ENCODE results near the gene COPB1. TPM values are rescaled to one million over a fixed set of nuclear protein-coding genes. Genes with fewer than 3 reads are reported as not detected.

The COPB1 gene
- total and polyA plus RNA-seq, 8 donors, result 31.4 to 58.0 (median 44.9) TPM

DNA sequence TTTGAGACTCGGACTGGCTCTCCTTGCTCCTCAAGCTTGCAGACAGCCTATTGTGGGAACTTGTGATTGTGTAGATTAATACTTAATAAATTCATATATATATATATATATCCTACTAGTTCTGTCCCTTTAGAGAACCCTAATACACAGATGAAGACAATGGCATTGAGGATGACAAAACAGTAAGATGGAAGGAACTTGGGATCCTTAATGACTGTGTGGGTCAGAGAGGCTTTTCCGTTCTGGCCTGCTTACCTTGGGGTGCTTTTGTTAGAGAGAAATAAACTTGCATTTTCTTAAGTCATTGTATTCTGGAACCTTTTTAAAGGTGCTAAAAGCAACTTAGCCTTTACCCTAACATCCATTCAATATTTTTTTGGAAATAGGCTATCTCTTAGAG lies 91.0 kb downstream of the COPB1 start:
- FAIRE-seq (no peak), ATAC-seq (no peak), DNase-seq (no peak)
- Histone ChIP-seq H3K36me3 (no peaks in the 10 kb centered on the region), H3K27ac (no peak overlapping the region), H3K4me3 (no peak overlapping the region), H3K4me1 (peaks cover 0 to 4% (median 0%) of the 10 kb centered on the region in 3 donors), H3K27me3 (no peaks in the 10 kb centered on the region), H3K9me3 (no peaks in the 10 kb centered on the region)
- 86 to 90% methylated on average over 2 of the region's 2 CpGs for WGBS, 2 donors
- intact Hi-C loops (cut with DNase I), result no loop called here
- TF ChIP-seq, protein P1, sequence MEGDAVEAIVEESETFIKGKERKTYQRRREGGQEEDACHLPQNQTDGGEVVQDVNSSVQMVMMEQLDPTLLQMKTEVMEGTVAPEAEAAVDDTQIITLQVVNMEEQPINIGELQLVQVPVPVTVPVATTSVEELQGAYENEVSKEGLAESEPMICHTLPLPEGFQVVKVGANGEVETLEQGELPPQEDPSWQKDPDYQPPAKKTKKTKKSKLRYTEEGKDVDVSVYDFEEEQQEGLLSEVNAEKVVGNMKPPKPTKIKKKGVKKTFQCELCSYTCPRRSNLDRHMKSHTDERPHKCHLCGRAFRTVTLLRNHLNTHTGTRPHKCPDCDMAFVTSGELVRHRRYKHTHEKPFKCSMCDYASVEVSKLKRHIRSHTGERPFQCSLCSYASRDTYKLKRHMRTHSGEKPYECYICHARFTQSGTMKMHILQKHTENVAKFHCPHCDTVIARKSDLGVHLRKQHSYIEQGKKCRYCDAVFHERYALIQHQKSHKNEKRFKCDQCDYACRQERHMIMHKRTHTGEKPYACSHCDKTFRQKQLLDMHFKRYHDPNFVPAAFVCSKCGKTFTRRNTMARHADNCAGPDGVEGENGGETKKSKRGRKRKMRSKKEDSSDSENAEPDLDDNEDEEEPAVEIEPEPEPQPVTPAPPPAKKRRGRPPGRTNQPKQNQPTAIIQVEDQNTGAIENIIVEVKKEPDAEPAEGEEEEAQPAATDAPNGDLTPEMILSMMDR (IDR thresholded peaks at IDR 0.05), result no peak

Other genes starting within 250 kb of the COPB1 start
- 10 to 100 TPM; 14.0 to 21.8 (median 15.6) TPM for gene RRAS2, start 140.6 kb downstream of the COPB1 start, total RNA-seq
- gene RRAS2, start 140.6 kb downstream of the COPB1 start, polyA plus RNA-seq, result 10 to 100 TPM in 1 of 2 donors, 1 to 10 TPM in 1; 9.0 to 10.2 TPM
- gene PSMA1, start 20.6 kb upstream of the COPB1 start, total RNA-seq, result 10 to 100 TPM; 26.7 to 66.8 (median 46.1) TPM
- 100 to 1,000 TPM in 1 of 2 donors, 10 to 100 TPM in 1; 92.2 to 115 TPM for gene PSMA1, start 20.6 kb upstream of the COPB1 start, polyA plus RNA-seq
- 10 to 100 TPM in 3 of 6 donors, 1 to 10 TPM in 3; 5.1 to 14.1 (median 9.9) TPM for gene PDE3B, start 144.0 kb upstream of the COPB1 start, total RNA-seq
- 1 to 10 TPM; 5.5 to 9.4 TPM for gene PDE3B, start 144.0 kb upstream of the COPB1 start, polyA plus RNA-seq

Measured in pancreas (tissue), 10 donors.